Measurements from ENCODE around the gene UPK1B.

UPK1B gene

DNA sequence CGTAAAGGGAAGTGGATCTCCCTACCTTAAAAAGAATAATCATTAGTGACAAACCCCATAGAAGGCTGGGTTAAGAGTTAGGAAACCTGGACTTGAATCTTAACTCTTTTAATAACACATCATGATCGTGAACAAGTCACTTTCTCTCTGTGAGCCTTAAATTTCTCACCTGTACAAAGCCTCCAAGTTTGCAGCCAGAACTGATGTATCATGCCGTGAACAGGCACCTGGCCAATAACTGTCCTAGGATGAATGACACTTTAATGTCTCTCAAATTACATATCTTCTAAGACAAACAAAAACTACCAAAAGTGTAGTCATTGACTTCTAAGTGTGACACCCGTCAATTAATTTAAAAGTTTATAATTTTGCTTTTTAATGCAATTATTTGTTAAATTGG is 3.9 kb downstream of the UPK1B start:
- no peak for FAIRE-seq

DNA sequence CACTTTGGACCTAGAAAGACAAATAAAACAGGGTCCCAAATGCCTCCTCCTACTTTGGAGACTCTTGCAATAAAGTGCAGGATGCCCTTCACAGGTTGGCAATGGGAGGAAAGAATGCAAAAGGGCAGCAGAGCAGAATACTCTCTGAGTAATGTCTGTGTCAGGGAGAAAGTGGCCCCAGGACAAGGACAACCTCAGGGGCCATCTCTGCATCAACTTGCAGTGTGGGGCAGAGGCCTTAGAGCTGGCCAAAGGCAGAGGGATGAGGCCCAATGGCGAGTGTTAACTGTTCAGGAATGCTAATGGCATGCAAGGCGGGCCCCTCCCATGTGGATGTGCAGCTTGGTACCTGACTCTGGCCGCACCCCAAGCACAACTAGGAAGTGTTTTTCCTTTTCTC is 8.4 kb downstream of the UPK1B start:
- FAIRE-seq = no peak

DNA sequence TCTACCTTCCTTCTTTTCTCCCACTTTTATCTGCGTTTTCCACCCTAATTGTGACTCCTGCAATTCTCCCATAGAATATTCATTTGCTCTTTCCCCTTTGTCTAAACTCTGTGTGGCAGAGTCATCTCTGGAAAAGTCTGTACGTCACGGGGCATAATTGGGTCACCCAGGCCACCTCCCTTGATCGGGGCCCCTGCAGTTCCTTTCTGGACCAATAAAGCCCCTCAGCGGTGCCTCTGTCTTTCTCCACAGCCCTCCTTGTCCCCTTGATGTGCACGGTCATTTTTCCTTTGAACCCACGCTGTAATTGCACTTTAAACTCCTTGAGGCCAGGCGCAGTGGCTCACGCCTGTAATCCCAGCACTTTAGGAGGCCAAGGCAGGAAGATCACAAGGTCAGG is 10.7 kb downstream of the UPK1B start:
- no peak for FAIRE-seq

DNA sequence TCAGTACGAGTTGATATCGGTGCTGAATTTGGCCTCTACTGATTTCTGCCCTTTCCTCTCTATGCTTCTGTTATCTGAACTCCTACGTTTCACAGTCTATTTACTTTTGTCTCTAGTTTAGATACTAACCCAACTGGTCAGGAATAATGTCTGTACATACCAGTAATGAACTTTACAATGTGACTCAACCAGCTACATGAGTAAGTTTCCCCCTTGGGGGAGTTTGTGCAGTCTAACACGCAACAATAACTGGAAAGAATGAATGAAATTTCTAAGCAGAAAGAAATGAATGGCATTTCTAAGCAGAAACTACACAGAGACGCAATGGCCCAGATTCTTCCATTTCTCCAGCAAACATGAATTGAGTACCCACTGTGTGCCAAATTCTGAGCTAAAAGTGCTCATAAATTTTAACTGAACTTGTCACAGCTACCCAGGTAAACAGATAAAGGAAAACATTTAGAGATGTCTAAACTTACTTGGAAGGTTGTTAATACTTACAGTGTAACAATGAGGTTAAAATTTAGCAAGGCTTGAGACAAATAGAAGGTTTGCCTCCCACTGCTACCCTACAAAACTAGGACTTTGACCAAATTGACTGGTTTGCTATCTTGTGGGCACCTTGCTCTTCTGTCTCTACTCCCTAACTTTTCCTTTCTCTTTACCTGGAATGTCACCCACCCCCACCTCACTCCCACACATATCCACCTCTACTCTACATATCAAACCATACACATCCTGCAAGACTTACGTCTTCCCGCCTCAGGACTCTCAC is 11.6 kb downstream of the UPK1B start:
- FAIRE-seq = no peak

DNA sequence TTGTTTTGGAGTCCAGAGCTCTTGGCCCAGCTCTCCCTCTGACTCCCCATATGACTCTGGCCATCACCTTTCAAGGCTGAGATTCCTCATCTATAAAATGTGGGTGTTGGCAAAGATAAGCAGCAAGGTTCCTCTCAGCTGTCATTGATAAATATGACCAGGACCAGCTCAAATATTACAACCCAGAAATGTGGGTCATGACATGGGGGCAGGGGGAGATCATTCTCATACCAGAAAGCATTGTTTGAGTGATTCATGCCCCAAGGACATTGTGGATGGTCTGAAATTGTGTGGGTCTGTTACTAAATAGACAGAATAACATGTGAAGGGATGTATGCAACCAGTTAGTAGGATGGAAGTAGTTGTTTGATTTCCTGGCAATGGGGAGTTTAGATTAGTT is 13.9 kb downstream of the UPK1B start:
- no peak for FAIRE-seq

DNA sequence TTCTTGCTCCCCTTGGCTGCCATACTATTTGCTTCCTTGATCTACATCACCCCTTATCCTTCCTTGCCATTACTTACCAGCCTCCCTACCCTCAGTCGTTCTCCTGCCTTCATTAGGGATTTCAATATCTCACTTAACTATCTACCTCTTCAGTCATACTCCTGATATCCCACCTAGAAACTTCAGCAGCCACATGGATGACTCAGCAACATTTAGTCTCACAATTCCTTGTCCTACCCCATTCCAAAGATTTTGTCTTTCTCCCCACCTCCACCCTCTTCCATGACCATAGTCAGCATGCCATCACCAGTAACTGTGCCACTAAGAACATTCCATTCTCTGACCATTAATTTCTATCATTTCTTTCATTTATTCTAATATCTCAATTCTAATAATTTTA is 18.4 kb downstream of the UPK1B start:
- no peak for FAIRE-seq

DNA sequence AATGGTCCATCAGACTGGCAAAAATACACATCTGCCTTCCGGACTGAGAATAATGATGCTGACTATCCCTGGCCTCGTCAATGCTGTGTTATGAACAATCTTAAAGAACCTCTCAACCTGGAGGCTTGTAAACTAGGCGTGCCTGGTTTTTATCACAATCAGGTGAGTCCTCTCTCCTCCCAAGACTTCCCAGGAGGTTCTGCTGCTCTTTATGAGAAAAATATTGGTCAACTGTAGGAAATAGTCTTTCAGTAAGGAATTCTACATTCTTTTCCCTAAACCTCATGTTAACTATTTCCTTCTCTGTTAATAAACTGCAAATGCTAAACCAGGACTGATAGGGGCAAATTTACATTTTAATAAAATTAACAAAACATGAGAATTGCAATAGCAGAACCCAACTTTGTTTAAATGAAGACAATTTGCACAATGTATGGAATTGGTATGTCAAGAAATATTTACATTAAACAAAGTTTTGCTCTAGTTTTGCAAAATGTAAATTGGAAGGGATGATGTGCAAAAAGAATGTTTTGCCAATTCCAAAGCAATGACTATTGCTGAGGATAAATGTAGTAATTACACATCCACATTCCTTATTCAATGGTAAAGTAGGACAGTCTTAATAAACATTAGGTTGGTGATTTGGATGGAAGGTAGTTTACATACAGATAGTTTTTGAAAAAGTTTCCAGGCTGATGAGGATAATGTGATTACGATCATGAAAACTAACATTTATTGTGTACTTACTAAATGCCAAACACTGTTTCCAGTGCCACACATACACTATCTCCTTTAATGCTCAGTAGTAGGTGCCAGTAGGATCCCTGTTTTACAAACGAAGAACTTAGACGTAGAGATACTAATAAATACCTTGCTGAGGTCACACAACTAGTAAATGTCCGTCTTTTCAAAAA is 21.1 kb downstream of the UPK1B start:
- no peak for FAIRE-seq

DNA sequence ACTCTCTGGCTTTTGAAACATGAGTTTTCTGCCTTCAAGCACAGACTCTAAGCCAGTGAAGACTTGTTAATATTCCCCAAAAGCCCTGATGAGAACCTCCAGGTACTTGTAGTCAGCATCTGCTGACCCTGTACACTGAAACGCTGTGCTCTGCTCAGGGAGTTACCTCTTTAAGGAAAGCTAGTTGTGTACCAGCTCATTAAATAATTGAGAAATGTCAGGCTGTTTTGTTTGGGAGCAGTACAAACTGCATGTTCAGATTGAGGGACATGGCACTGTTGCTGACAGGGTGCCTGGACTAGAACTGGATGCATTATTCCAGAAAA is 21.7 kb downstream of the UPK1B start:
- no peak for FAIRE-seq

DNA sequence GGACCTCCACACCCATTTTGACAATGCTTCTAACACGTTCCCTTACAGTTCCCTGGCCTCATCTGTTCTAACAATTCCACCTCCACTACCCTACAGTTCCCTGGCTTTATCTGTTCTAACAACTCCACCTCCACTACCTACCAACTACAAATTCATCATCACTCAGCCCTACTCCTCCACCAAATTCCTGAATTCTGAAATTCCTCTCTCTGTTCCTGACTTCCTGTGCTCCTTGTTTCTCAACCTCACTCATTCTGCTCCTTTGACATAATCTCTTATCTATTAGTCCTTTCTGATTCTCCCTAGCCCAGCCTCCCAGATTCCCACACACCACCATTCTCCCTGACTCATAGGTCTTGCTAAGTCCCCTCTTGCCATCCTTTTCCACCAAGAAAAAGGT is 22.5 kb downstream of the UPK1B start:
- FAIRE-seq = no peak

DNA sequence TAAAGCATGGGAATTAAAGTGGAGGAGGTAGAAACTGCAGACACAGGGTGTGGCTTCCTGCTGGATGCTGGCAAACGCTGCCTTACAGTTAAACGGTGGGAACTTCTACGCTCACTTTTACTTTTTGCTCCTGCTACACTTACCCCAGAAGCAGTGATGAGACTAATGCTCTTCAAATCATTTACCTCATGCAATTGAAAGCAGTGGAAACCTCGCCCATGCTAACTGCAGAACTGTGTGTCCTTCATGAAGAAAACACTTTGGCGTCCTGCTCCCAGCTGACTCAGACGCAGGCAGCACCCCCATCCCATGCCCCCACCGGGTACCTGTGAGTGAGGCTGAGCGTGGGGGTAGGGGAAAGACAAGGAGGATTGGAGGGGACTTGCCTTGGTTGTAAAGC is 31.8 kb downstream of the UPK1B start:
- FAIRE-seq = no peak

DNA sequence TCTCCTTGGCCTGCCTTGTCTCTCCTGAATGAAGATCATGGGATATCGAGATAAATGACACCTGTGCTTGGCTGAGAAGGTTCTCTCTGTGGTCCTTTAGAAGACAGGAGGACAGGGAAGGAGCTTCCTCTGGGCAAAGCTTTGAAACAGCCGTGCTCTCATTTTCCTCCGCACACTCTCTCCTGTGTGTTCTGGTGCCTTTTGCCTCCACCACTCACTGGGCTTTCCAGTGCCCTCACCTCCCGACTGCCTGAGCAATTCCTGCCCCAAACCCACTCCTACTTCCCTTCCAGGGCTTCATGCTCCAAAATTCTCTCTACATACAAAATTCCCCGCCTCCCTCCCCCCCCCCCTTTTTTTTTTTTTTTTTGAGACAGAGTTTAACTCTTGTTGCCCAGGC is 32.3 kb downstream of the UPK1B start:
- no peak for FAIRE-seq

DNA sequence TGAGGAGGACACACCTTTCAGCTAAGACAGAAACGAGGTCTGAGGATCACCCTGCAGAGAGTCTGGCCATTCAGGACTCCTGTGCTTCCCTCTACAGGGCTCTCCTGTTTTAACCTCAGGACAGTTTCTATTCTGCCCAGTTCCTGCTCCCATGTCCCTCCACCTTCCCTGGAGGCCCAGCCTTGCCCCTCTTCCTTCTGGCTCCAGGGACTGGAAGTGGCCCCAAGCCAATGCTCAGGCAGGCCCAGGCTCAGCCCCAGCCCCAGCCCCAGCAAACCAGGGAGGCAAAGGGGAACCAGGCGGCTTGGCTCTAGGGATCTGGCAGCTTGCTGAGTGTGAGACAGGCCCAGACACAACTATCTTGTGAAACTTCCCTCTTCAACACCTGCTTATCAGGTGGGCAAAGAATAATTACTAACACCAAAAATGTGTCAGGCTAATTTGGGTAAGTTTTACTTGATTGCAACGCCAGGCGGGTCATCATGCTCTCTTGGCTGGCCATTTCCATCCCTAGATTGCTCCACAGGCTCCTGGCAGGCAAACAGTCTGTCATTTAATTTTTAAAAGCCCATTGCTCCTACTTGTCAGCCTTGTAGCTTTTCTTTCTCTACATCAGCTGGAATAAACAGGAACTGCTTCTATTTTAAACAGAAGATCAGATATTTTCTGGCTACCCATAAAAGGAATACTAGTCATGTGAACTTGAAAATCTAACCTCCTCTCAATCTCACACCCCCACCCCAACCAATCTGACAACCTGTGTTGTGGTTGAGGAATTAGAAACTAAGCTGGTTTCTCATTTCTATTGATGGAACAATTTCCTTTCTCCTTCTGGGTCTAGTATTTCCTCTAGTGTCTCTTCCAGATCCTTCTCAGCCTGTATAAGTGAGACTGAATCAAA is 33.5 kb downstream of the UPK1B start:
- FAIRE-seq = no peak

DNA sequence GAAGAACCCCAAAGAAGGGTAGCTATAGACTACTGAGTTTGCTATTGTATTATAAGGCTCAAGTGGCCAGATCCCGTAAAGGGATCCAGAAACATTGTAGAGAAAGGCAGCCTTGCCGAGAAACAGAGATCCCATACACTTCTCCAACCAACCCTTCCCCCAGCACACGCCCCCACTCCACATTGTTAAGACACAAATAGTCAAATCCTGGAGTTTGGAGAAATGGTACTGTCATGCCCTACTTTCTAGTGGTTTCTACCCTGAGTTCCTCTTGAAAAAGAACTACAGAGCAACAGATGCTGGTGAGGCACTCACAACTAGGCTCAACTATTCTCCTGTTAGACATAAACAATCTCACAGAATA is 34.1 kb downstream of the UPK1B start:
- no peak for FAIRE-seq

DNA sequence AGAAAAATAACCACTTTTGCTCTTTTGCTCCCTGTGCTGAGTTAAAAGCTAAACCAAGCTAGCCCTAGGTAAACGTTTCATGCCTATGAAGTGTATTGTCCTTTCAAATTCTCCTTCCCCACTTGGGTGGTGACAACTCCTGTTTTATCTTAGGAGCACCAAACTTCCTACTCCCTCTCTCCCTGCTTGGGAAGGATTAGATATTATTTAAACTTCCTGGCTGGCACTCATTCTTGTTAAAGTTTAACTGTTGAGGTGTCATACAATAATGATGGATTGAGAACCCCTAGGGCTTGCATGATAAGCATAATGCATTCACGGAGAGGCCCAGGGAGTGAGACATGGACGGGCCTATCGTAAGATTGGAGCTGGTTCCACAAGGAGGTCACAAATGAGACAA is 37.8 kb downstream of the UPK1B start:
- no peak for FAIRE-seq

DNA sequence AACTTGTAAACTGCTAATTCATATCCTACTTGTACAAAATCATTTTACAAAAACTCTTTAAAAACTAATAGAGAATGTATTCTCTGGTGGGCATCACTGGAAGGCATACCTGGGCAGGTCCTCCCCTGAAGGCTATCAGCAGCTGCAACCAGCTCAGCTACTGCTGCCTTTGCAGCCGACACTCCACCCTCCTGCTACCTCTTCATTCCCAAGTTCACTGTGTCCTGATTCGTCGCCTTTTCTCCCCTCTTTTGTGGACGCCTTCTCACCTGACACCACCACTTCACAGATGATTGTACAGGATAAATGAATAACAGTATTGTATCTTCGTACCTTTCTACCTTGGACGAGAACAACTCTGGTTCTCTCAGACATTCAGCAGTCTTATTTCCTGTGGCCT is 38.4 kb downstream of the UPK1B start:
- FAIRE-seq = no peak

DNA sequence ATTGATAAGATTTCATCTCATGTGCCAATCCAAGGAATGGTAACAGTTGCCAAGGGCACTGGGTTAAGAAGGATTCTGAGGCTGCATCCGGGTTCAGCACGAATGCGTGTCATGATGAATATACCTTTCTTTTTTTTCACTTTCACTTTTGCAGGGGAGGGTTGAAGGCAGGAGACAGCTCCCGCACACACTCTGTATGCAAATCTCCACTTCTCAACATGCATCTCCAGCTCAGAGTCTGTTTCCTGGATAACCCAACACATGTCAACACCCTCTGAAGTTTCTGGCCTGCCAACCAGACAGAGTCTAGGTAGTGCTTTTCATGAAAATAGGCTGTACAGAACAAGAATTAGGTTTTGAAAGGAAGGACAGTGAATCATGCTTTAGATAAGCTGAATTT is 45.7 kb downstream of the UPK1B start:
- FAIRE-seq = no peak

DNA sequence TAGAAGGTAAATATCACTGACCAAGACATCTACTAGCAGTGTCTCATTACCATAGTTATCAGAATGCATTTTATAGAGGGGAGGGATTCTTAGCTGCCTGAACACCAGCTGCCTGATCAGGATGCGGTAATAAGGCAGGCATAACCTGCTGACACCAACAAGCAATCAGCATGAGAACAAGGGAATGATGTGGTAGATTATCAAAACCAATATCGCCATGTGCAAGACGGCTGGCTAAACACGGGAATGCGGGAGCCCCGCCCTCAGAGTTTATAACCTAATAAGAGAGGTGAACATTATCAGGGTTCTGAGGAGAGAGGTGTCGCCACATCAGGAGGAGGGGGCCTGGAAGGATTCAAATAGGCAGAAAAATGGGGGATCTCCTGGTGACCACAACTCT is 46.8 kb downstream of the UPK1B start:
- no peak for FAIRE-seq

DNA sequence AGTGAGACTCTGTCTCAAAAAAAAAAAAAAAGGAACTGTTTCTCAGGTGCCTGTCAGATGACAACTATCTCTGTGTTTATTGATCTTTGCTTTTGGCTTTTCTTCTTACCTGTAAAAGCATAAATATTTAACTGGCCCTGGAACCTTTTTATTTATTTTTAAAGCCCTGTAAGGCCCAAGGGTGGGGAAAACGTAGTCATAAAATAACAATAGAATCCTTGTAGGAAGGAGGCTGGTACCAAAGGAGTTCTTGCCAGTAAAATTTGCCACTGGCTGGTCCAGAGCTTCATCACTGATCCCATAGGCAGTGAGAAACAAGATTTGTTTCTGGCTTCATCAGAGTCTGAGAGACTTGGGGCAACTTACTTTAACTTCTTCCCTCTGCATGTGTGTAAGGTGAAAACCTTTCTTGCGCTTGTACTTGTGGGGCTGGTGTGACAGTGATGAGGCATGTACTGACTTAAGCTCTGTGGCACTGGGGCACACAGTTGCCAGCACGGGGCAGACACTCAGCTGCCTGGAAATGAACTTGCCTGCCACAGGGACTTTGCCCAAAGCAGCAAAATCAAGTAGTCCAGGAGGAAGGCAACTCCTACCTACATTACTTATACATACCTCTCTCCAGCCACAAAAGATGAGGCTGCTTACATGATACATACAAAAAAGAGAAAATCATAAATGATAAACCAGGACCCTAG is 47.7 kb downstream of the UPK1B start:
- FAIRE-seq = no peak

DNA sequence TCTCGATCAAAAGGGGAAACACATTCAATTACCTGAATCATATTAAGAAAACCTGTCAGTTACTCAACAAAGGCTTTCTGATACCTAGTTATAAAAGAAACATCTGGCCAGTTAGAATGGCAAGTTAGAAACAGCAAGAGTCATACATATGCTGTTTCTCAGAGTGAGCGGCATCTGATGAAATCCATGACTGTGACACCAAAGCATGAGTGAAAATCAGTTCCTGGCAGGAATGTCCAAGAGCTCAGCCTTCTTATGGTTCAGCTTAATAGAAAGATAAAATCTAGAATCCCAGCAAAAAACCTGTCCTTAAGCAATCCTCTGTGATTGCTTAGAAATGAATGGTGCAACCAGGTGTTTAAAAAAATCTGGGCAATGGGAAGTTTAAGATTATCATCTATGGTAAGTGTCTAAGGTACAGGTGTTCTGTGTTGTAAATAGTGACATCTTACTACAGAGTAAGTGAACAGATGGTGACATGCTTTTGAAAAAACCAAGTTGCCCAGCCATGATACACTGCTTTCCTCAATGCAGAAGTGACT is 48.5 kb downstream of the UPK1B start:
- no peak for FAIRE-seq

DNA sequence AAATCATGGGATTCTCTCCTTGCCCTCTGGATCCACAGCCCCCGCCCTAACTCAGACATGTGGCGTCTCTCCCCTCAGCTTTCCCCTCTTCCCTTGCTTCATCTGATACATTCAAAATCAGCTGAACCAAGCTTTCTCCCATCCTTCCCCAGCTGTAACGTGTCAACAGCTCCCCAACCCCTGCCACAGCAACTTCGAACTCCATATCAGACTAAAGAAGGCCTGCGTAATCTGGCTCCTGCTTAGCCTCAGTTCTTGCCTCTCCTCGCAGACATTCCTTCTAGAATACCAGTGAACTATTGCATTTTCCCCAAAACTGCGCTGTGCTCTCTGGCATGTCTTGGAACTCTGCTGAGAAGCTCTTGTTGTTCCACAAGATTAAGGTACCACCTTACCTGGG is 49.0 kb downstream of the UPK1B start:
- FAIRE-seq = no peak

DNA sequence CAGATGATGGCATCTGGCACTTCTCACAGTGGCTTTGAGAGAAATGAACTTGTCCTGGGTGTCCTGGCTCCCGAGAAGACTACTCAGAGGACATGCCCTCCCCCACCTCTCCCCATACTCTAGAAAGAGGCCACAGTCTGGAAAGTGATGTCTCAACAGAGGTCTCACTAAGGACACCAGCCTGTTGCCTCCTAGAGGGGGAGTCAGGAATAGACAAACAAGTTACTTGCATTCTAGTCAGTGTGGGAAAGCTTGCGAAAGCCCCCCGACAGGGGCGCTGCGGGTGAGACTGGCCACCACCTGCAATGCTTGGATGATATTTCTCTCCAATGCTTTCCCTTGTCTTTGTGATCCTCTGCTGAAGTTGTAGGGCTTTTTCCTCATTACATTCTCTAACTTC is 50.1 kb downstream of the UPK1B start:
- FAIRE-seq = no peak

DNA sequence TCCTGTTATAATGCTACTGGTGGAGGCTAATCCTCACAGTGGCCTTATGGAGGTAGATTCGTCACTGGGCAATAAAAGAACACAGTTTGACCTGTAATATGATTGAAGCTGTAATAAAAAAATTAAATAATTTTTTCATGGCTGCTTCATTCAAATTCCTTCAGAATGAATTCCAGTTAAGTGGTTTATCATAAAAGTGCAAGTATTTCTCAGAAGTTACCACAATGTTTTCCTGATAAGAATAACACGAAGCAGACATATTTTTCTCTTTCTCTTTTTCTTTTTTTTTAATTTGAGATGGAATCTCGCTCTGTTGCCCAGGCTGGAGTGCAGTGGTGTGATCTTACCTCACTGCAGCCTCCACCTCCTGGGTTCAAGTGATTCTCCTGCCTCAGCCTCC is 51.7 kb downstream of the UPK1B start:
- FAIRE-seq = no peak

Data from TTC549 (cell line).